Chondrocyte (in vitro differentiated cells): ENCODE results near the gene GOLPH3. TPM values are rescaled to one million over a fixed set of nuclear protein-coding genes. Genes with fewer than 3 reads are reported as not detected.

Experiments used
- DNase-seq: peaks from one replicate; pipeline ENCODE4 v3.0.0; 2021; ENCODE audit warnings: mixed read lengths, low spot score
- H3K27ac Mint-ChIP-seq: one replicate; pipeline ENCODE4 v1.8.0; 2021; ENCODE audit warnings: mild to moderate bottlenecking, moderate library complexity, mixed read lengths; ENCODE audit not compliant: unreplicated experiment
- H3K27me3 Mint-ChIP-seq: 2 replicates; pipeline ENCODE4 v1.8.0; 2021; ENCODE audit warnings: low read depth, mixed read lengths
- H3K36me3 Mint-ChIP-seq: 2 replicates; pipeline ENCODE4 v1.8.0; 2021; ENCODE audit warnings: low read depth, mixed read lengths
- H3K4me1 Mint-ChIP-seq: 2 replicates; pipeline ENCODE4 v1.8.0; 2021; ENCODE audit warnings: low read depth, mild to moderate bottlenecking, mixed read lengths
- H3K4me3 Mint-ChIP-seq: one replicate; pipeline ENCODE4 v1.8.0; 2021; ENCODE audit warnings: mild to moderate bottlenecking, moderate library complexity, mixed read lengths; ENCODE audit not compliant: unreplicated experiment
- H3K9me3 Mint-ChIP-seq: 2 replicates; pipeline ENCODE4 v1.8.0; 2021; ENCODE audit warnings: low read depth, mixed read lengths
- CTCF ChIP-seq: fragments of 200-600 bp; sonication (generic); IDR thresholded peaks from 2 replicates; pipeline ENCODE4 v1.5.0; 2021; ENCODE audit warnings: antibody characterized with exemption, mild to moderate bottlenecking, moderate library complexity
- total RNA-seq: library from RNA; stranded (reverse); gene quantifications from 3 replicates; pipeline ENCODE4 v1.2.1, GENCODE V29; 2021

GOLPH3 gene
- total RNA-seq, 1 donor from 2014 or later = 106 TPM

GRCh38 chr5:32135086-32135485, 39.0 kb downstream of the GOLPH3 start:
- peaks cover 32% of the 10 kb centered on the region for H3K4me1 Mint-ChIP-seq
- H3K9me3 Mint-ChIP-seq = no peaks in the 10 kb centered on the region
- DNase-seq = no peak
- no peaks in the 10 kb centered on the region for H3K27me3 Mint-ChIP-seq
- peaks cover 11% of the 10 kb centered on the region for H3K36me3 Mint-ChIP-seq
- no peak overlapping the region for H3K4me3 Mint-ChIP-seq
- no peak overlapping the region for H3K27ac Mint-ChIP-seq
- no peak for TF ChIP-seq CTCF

GRCh38 chr5:32132757-32133156, 41.4 kb downstream of the GOLPH3 start:
- H3K4me3 Mint-ChIP-seq = no peak overlapping the region
- no peaks in the 10 kb centered on the region for H3K27me3 Mint-ChIP-seq
- no peaks in the 10 kb centered on the region for H3K9me3 Mint-ChIP-seq
- peak overlapping the region; percentile 38 for H3K27ac Mint-ChIP-seq
- DNase-seq = no peak
- peaks cover 46% of the 10 kb centered on the region for H3K4me1 Mint-ChIP-seq
- H3K36me3 Mint-ChIP-seq = peaks cover 11% of the 10 kb centered on the region
- no peak for TF ChIP-seq CTCF

GRCh38 chr5:32131604-32132003, 42.5 kb downstream of the GOLPH3 start:
- Mint-ChIP-seq H3K27me3 (no peaks in the 10 kb centered on the region), H3K4me1 (peaks cover 49% of the 10 kb centered on the region), H3K27ac (no peak overlapping the region), H3K4me3 (no peak overlapping the region), H3K9me3 (no peaks in the 10 kb centered on the region), H3K36me3 (peaks cover 12% of the 10 kb centered on the region)
- no peak for TF ChIP-seq CTCF
- no peak for DNase-seq

GRCh38 chr5:32130865-32131264, 43.3 kb downstream of the GOLPH3 start:
- no peak for TF ChIP-seq CTCF
- H3K4me3 Mint-ChIP-seq = no peak overlapping the region
- peak overlapping the region; percentile 57 for H3K27ac Mint-ChIP-seq
- no peaks in the 10 kb centered on the region for H3K9me3 Mint-ChIP-seq
- peaks cover 52% of the 10 kb centered on the region for H3K4me1 Mint-ChIP-seq
- peaks cover 17% of the 10 kb centered on the region for H3K36me3 Mint-ChIP-seq
- DNase-seq = no peak
- H3K27me3 Mint-ChIP-seq = no peaks in the 10 kb centered on the region

- peak overlapping the region; percentile 85 for H3K27ac Mint-ChIP-seq
- DNase-seq = no peak
- peaks cover 55% of the 10 kb centered on the region for H3K4me1 Mint-ChIP-seq
- peaks cover 15% of the 10 kb centered on the region for H3K36me3 Mint-ChIP-seq
- no peaks in the 10 kb centered on the region for H3K27me3 Mint-ChIP-seq
- no peaks in the 10 kb centered on the region for H3K9me3 Mint-ChIP-seq
- H3K4me3 Mint-ChIP-seq = no peak overlapping the region
- no peak for TF ChIP-seq CTCF
These were observed 45.0 kb downstream of the GOLPH3 start for GRCh38 chr5:32129074-32129598.
